ENCODE results near the gene CACNA2D4. TPM values are rescaled to one million over a fixed set of nuclear protein-coding genes. Genes with fewer than 3 reads are reported as not detected.

Gene CACNA2D4
- total RNA-seq, 1 donor from 2014 or later: not detected

DNA sequence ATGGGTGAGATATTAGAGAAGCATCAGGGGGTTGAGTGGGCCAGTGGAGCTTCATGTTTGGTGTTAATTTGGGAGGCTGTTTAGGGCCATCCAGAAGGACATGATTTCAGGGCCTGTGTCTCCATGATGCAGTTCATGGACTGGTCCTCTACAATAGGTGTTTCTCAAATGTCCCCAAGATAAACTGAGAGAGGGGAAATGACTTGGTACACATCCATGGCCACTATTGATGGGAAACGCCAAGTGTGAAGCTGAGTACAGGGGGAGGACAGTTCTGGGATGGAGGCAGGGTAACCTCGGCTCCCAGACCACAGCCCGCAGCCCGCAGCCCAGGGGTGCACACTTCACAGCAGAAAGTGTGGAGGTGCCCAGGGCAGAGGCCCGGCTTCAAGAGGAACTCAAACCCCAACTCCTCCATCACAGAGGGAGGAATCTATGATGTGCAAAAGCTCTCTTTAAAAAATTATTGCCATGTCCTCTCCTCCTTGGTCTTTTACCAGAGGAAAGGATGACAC lies 33.3 kb downstream of the CACNA2D4 start:
- peaks cover 2% of the 10 kb centered on the region for H3K27me3 Mint-ChIP-seq (ENCODE audit: unreplicated experiment)
- H3K4me3 Mint-ChIP-seq (ENCODE audit: unreplicated experiment): no peak overlapping the region
- peaks cover 18% of the 10 kb centered on the region for H3K36me3 Mint-ChIP-seq (ENCODE audit: unreplicated experiment)
- TF ChIP-seq, protein P1, sequence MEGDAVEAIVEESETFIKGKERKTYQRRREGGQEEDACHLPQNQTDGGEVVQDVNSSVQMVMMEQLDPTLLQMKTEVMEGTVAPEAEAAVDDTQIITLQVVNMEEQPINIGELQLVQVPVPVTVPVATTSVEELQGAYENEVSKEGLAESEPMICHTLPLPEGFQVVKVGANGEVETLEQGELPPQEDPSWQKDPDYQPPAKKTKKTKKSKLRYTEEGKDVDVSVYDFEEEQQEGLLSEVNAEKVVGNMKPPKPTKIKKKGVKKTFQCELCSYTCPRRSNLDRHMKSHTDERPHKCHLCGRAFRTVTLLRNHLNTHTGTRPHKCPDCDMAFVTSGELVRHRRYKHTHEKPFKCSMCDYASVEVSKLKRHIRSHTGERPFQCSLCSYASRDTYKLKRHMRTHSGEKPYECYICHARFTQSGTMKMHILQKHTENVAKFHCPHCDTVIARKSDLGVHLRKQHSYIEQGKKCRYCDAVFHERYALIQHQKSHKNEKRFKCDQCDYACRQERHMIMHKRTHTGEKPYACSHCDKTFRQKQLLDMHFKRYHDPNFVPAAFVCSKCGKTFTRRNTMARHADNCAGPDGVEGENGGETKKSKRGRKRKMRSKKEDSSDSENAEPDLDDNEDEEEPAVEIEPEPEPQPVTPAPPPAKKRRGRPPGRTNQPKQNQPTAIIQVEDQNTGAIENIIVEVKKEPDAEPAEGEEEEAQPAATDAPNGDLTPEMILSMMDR (IDR thresholded peaks at IDR 0.05; ENCODE audit: partially characterized antibody, unreplicated experiment): no peak
- DNase-seq: no peak
- no peaks in the 10 kb centered on the region for H3K4me1 Mint-ChIP-seq (ENCODE audit: low read depth, unreplicated experiment)
- H3K27ac Mint-ChIP-seq (ENCODE audit: unreplicated experiment): no peak overlapping the region
- peaks cover 4% of the 10 kb centered on the region for H3K9me3 Mint-ChIP-seq (ENCODE audit: unreplicated experiment)

DNA sequence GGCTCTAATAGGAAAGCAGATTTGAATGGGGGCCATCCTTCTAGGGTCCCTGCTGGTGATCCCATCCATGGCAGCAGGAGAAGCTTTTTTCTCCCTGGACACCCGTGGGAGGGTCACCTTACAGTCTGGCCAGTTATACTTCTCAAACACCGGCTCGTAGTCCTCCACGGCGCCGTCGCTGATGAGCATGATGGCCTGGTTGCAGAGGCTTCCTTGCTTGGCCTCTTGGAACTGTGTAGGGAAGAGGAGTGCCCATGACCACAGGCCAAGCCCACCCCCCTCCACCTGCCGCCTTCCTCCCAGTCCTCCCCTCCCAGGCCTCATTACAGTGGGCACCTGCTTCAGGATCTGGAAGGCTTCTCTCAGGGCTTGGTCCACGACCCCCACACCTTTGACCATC lies 33.8 kb downstream of the CACNA2D4 start:
- Mint-ChIP-seq H3K4me1 (ENCODE audit: low read depth, unreplicated experiment) (no peaks in the 10 kb centered on the region), H3K4me3 (ENCODE audit: unreplicated experiment) (no peak overlapping the region), H3K27ac (ENCODE audit: unreplicated experiment) (no peak overlapping the region), H3K36me3 (ENCODE audit: unreplicated experiment) (peaks cover 18% of the 10 kb centered on the region), H3K27me3 (ENCODE audit: unreplicated experiment) (peaks cover 2% of the 10 kb centered on the region), H3K9me3 (ENCODE audit: unreplicated experiment) (peaks cover 4% of the 10 kb centered on the region)
- DNase-seq: no peak
- TF ChIP-seq, protein P1 (IDR thresholded peaks at IDR 0.05; ENCODE audit: partially characterized antibody, unreplicated experiment): no peak

GRCh38 chr12:1883513-1883912 lies 34.9 kb downstream of the CACNA2D4 start:
- H3K4me1 Mint-ChIP-seq (ENCODE audit: low read depth, unreplicated experiment): no peaks in the 10 kb centered on the region
- TF ChIP-seq, protein P1 (IDR thresholded peaks at IDR 0.05; ENCODE audit: partially characterized antibody, unreplicated experiment): no peak
- H3K27me3 Mint-ChIP-seq (ENCODE audit: unreplicated experiment): no peaks in the 10 kb centered on the region
- H3K9me3 Mint-ChIP-seq (ENCODE audit: unreplicated experiment): peaks cover 4% of the 10 kb centered on the region
- peaks cover 12% of the 10 kb centered on the region for H3K36me3 Mint-ChIP-seq (ENCODE audit: unreplicated experiment)
- DNase-seq: no peak
- peak overlapping the region; percentile 12 for H3K4me3 Mint-ChIP-seq (ENCODE audit: unreplicated experiment)
- no peak overlapping the region for H3K27ac Mint-ChIP-seq (ENCODE audit: unreplicated experiment)

DNA sequence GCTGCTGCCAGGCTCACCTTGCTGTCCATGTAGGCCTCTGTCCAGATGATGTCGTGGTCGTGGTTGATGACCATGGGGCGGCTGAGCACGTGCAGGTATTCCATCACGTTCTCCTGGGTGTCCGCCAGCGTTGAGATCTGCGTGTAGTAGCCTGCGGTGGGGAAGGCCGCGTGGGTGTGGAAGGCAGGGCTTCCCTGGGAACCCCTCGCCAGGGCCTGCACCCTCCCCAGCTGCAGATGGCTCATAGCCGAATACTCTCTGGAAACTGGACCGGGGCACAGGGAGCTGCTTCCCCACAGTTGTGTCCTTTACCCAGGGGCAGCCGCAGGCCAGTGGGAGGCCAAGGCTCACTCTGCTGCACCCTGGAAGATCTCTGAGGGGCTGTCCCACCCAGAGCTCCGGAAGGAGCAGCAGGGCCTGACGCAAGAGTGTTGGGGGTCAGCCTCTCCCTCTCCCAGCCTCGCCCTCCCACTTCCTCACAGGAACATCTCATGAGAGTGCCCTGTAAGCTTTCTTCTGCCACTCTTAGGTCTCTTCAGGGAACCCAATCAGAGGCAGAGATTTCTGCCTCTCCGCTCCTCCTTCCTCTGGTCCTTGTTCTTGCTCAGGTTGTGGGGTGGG lies 35.5 kb downstream of the CACNA2D4 start:
- TF ChIP-seq, protein P1 (IDR thresholded peaks at IDR 0.05; ENCODE audit: partially characterized antibody, unreplicated experiment): no peak
- no peaks in the 10 kb centered on the region for H3K27me3 Mint-ChIP-seq (ENCODE audit: unreplicated experiment)
- no peak for DNase-seq
- peaks cover 7% of the 10 kb centered on the region for H3K36me3 Mint-ChIP-seq (ENCODE audit: unreplicated experiment)
- H3K9me3 Mint-ChIP-seq (ENCODE audit: unreplicated experiment): peaks cover 4% of the 10 kb centered on the region
- no peak overlapping the region for H3K27ac Mint-ChIP-seq (ENCODE audit: unreplicated experiment)
- peaks cover 2% of the 10 kb centered on the region for H3K4me1 Mint-ChIP-seq (ENCODE audit: low read depth, unreplicated experiment)
- H3K4me3 Mint-ChIP-seq (ENCODE audit: unreplicated experiment): no peak overlapping the region

- TF ChIP-seq, protein P1 (IDR thresholded peaks at IDR 0.05; ENCODE audit: partially characterized antibody, unreplicated experiment): no peak
- Mint-ChIP-seq H3K4me1 (ENCODE audit: low read depth, unreplicated experiment) (peaks cover 6% of the 10 kb centered on the region), H3K4me3 (ENCODE audit: unreplicated experiment) (no peak overlapping the region), H3K27ac (ENCODE audit: unreplicated experiment) (no peak overlapping the region), H3K9me3 (ENCODE audit: unreplicated experiment) (peaks cover 4% of the 10 kb centered on the region), H3K27me3 (ENCODE audit: unreplicated experiment) (no peaks in the 10 kb centered on the region), H3K36me3 (ENCODE audit: unreplicated experiment) (peaks cover 2% of the 10 kb centered on the region)
- no peak for DNase-seq
Measured at GRCh38 chr12:1882405-1882804, 36.0 kb downstream of the CACNA2D4 start.
